NK-92 (cell line): ENCODE results near the gene NEK6.

ENCODE experiments used
- DNase-seq: peaks from one replicate; lab custom pipeline; 2025; ENCODE audit not compliant: unreplicated experiment; lab: John Stamatoyannopoulos, UW

Gene NEK6

DNA sequence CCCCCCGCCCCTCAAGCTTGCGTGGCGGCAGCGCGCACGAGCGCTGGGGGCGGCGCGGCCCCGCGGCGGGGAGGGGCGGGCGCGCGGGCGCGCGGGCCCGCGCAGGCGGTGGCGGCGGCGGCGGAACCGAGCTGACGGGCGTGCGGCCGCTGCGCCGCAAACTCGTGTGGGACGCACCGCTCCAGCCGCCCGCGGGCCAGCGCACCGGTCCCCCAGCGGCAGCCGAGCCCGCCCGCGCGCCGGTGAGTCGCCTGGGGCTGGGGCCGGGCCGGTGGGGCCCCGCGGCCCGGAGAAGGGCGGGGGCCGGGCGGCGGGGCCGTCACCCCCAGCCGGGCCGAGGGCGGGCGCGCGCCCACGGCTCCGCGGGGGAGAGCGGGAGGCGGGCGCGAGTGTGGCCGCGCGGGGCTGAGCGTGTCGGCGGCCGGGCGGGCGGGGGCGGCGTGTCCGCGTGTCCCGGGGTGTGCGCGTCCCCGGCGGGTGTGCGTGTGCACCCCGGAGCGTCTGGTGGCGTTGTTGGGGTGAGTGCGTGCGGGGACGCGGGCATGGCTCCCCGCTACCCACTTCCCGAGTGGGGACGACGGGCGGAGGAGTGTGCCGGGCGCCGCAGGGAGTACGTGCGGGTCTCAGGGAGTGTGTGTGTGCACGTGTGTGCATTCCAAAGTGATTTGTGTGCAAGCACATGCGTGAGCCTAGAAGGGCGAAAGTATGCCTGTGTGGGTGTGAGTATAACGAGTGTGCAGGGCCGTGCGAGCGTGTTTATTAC, at the start of gene NEK6:
Gene NEK6 (plus strand): TSS at position 106 of the 763 bp plus-strand sequence. CDS start 44,016 bp downstream, outside the sequence.
- no peak for DNase-seq

DNA sequence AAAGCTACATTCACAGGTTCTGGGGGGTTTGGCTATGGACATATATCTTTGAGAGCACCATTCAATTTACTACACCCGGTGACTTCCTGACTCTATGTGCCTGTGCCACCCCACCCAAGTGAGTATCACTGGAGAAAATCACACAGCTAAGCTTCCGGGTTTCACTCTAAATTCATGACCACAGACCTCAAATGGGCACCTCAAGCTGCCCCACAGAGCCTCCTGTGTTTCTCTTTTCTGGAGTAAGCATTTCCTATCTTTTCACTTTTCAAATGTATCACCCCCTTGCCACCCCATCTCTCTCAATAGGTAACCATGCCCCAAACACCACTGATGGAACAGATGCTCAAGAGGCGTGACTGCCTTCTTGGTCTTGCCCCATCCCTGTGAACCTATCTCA, 49.2 kb upstream of the NEK6 start:
- no peak for DNase-seq

DNA sequence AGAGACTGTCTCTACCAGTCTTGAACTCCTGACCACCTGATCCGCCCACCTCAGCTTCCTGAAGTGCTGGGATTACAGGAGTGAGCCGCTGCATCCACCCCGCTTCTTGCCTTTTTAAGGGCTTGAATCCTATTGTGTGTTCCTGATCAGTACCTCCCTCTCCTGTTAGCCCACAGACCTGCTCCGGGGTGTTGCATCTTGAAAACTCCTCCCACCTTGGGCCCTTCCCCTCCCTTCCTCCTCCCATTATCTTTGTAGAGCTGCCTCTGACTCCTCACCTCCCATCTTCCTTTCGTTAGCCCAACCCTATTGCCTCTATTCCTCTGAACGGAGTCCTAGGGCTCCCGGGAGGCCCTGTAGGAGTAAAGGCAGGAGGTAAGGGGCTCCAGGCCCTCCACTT, 48.5 kb upstream of the NEK6 start:
- DNase-seq, result no peak

DNA sequence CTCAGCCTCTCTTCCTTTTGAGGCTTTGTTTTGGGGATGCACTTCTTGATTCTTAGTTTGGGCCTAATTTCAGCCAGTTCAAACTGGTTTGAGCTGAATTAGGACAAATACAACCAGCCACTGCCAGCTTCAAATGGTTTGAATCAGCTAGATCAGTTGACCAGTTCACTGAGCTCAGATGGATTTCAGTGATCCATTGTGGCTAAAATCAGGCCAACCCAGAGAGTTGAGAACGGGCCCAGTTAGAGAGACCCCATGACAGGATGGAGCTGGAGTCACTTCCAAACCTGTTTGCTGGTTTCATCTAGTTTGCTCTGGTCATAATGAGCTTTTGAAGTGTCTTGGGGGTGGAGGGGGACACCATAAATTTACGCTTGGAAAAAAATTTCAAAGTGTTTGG, 48.0 kb upstream of the NEK6 start:
- no peak for DNase-seq

DNA sequence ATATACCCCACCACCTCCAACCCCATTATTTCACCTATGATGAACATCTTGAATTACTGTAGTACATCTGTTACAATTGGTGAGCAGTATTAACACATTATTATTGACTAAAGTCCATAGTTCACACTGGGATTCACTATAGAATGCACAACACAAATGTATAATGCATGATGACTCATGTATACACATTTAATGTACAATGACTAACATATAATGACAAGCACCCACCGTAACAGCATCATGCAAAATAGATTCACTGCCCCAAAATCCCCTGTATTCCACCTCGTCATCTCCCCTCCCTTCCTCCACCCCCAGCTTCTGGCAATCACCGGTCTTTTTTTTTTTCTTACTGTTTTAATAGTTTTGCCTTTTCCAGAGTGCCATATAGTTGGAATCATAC, 47.1 kb upstream of the NEK6 start:
- DNase-seq, result no peak

DNA sequence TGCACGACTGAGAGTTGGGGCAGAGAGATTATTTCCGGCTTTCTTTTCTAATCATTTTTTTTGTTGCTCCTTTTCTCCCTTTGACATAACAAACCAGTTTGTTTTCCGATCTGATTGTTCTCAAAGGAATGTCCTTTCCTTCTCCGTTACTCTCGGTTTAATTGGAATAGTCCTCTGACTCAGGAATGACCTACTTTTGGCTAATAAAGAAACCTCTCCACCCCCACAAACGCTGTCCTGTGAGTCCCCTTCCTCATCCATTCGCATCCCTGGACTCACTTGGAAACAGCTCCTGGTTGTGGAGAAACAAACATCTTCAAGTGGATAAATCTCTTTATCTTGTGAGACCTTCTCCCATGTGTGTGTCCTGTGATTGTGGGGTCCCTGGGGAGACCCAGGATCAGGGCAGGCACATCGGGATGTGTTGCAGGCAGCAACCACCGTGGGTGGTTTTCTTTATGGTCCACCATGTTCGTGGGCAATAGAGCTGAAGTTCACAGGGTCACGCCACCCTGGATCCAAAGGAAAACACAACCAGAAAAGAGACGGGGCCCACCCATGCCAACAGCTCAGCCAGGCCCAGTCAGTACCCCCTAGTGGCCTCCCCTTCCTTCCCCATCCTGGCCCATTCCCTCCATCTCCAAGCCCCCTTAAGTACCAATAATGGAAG, 45.2 kb upstream of the NEK6 start:
- DNase-seq, result no peak

DNA sequence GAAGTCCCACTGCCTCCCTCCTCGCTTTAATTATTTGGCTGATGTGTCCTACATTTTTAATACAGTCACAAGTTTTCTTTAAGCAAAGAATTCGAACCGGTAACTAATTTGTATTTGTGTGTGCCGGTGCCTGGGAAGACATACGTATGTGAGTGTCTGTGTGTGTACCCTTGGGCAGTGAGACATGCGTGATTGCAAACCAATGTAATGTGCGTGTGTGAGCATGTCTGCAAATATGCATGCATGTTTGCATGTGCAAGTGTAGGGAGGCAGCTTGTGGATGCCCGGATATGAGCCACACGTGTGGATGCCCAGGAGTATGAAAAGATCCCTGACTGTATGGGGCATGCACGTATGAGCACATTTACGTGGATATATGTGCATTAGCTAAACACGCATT, 44.4 kb upstream of the NEK6 start:
- DNase-seq, result no peak

DNA sequence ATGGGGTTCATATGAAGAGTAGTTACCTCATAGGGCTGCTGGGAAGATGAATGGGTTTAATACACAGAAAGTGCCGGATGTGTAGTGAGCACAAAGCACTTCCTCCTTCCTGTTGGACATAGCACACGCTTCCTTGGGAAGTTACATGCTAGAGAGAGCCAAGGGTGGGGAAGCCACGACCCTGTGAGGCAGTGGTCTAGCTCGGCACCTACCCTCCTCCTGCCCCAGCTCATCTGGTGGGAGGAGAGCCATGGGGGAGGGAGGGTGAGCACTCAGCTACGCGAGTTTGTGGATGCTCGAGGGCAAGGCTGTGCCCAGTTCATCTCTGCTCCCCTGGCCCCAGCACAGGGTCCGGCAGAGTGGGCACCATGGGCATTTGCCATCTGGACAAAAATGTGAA, 43.6 kb upstream of the NEK6 start:
- DNase-seq, result no peak

DNA sequence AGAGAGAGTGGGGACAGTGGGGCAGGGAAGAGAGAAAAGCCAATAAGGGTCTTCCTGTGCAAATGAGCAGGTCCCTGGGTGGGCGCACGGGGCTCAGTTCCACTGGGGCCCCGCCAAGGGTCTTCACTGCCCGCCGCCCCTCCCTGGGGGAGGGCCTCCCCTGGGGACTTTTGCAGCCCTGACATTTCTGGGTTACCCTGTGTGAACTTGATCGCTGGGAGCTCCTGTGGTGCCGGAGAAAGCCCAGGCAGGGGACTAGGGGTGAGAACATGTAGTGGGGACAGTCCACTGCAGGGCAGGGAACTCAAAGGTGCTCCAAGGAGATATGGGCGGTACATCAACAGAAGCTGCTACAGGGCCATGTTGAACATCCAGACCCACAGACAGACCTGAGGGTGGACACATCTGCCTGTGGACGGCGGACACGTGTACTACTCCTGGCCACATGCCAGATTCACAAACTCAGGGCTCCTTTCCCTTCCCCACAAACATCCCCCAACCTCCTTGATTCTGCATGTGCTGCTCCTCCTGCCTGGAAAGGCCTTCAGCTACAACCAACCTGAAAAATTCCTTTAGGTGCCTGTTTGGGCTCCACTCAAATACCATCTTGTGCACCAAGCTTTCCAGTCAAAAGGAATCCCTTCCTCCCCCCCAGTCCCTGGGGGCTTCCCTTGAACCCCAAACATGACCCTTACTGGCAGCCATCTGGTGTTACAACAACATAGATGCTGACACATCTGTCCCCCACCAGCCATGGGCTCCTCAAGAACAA, 43.0 kb upstream of the NEK6 start:
- DNase-seq, result no peak

DNA sequence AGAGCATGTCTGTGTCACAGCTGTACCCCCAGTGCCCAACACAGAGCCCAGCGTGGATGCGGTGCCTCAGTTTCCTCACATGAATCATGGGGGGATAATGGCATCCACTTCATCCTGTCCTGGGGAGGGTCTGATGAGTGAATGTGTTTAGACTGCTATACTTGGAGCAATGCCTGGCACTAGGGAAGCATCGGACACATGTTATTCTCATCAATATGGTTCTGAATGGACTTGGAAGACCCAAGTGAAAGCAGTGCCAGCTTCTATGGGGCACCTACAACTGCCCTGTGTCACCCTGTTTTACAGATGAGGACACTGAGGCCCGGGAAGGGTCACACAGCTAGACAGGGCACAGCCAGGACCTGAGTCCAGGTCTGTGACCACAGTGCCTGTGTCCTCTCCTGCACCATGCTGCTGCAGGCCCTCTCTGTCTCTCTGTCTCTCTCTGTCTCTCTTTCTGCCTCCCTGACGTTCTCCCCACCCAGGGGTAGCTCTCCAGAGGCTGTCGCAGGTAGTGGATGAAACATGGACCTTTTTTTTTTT, 42.3 kb upstream of the NEK6 start:
- DNase-seq, result no peak

DNA sequence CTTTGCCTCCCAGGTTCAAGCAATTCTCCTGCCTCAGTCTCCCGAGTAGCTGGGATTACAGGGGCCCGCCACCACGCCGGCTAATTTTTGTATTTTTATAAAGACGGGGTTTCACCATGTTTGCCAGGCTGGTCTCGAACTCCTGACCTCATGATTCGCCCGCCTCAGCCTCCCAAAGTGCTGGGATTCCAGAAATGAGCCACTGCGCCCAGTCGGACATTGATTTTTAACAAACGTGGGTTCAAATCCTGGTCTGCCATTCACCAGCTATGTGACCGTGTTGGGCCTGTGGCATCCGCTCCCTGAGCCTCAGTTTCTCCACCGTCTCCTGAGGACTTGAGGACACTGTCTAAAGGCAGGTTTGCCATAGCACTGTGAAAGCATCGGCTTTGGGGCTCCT, 41.8 kb upstream of the NEK6 start:
- no peak for DNase-seq

DNA sequence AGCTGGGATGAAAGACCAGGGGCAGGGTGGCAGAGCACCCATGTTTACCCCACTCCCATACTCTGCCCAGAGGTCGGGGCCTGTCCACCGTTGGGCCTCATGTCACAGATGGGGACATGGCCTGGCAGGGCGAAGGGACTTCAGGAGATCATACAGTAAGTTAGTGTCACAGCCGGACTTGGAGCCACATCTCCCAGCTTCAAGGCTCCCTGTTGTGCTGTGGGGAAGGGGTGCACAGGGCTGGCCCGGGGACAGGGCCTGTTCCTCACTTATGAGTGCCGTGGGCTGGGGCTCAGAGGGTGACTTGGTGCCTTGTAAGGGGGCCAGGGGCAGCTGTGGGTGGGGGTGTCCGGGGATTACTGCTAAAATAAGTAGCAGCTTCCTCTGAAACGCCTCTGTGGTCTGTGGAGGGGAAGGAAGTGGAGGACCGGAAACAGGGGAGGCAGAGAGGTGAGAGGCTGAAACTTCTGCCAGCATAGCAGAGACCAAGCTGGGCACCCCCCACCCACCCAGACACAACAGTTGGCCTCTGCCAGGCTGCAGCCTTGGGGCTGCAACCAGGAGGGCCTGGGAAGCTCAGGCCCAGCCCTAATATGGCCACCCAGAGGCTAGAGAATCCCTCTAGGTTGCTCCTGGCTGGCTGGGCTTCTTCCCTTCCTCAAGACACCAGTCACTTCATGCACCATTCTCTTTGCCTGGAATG, 41.1 kb upstream of the NEK6 start:
- DNase-seq, result no peak

DNA sequence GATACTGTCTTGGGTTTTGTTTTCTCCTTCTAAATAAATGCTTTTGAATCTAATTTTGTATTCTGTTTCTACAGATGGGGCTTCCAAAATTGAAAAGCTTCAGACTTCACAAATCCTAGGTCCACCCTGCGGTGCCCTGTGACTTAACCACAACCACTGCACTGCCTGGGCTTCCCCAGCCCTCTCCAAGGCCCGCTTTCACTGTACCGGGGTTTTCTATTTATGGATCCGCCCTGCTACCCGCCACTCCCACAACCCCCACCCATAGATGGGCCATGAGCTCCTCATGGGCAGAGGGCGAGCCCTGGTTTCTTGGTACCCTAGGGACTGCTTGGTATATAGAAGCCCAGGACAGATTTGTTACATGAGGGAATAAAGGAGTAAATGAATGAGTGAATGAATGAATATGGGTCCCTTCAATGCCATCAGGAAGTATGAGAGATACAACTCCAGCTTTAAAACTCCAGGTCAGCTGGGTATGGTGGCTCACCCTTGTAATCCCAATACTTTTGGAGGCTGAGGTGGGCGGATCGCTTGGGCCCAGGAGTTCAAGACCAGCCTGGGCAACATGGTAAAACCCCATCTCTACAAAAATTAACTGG, 39.8 kb upstream of the NEK6 start:
- DNase-seq, result no peak

DNA sequence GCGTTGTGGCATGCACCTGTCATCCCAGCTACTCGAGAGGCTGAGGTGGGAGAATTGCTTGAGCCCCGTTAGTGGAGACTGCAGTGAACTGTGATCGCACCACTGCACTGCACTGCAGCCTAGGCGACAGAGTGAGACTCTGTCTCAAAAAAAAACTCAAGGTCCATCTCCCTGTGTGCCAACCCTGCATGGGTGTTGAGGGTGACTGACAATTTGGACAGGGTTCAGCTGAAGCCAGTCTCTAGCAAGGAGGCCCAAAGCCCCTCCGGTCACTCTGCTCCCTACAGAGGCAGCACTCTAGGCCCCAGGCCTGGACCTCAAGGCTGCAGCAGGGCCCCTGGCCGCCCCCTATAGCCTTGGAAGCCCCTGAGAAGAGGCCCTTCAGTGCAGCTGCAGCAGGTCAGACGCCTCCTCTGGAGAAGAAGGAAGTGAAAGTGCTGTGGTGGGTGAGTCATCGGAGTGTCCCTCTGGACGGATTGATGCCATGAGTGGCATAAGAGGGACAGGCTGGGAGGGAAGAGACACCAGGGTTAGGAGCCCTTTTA, 39.2 kb upstream of the NEK6 start:
- DNase-seq, result no peak

DNA sequence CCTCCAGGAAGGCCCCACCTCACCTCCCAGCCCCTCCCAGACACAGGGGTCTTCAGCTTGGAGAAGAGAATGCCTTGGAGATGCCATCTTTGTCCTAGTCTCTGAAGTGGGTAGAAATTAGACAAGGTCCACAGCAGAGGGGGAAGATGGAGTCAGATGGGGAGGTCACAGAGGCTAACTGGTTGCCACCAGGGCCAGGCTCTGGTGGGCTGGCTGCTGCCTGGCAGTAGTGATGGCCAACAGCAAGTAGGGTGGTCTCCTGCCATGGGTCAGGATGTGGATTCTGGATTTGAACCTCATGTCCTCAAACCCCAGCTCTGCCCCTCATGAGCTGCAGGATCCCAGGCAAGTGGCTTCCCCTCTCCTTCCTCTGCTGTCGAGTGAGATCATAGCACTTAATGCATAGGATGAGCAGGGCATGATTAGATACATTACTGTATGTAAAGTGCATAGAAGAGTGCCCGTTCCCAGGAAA, 38.7 kb upstream of the NEK6 start:
- no peak for DNase-seq

DNA sequence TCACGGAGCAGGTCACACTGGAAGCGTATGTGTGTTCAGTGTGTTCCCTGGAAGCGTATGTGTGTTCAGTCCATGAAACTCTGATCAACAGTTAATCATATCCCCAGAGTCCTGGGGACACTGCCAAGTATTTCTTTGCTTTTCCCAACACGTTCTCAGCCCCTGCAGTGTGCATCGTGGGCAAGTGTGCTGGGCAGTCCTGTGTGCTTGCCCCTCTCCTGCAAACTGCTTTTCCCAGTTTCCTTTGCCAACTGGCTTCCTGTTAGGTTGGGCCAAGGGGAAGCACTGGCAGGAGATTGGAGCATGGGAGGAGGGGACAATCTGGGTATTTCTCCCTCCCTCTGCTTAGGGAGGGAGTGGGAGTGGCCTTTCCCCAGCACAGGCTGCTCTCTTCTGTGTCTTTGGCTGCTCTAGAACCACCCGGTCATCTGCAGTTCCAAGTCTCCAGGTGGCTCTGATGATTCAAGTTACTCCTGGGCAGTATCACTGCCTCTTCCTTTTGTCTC, 36.8 kb upstream of the NEK6 start:
- no peak for DNase-seq

DNA sequence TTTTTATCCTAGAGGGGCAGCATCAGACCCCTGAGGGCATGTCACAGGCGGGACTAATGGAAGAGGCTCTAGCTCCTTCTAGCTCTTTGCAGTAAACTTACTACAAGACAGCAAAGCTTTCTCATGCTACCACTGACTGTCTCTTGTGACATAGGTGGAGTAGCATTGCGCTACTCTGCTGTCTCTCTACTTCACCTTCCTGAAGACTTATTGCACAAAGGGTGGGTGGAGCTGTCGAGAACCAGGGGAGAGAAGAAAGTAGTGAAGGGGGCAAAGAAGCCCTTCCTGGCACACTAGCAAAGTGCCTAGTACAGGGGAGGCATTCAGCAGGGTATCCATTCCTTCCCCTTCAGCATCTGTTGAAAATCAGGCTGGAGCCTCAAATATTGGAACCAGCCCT, 36.1 kb upstream of the NEK6 start:
- no peak for DNase-seq

DNA sequence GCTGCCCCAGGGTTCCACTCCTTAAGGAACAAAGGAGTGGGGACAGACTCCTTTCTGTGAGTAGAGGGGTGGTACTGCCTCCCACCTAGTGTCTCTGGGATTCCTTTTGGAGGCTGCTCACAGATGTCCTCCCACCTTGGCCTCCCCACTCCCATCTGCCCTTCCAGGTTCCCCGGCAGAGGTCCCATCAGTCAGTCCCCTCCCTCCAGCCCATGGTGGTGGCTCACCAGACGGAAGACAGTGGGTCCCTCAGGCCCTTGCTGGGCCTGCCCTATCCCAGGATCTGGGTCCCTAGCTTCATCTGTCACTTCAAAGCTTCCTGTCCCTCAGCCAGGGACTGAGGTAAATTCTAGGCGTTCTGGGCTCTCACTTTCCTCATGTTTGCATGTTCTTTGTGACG, 35.6 kb upstream of the NEK6 start:
- DNase-seq, result no peak

DNA sequence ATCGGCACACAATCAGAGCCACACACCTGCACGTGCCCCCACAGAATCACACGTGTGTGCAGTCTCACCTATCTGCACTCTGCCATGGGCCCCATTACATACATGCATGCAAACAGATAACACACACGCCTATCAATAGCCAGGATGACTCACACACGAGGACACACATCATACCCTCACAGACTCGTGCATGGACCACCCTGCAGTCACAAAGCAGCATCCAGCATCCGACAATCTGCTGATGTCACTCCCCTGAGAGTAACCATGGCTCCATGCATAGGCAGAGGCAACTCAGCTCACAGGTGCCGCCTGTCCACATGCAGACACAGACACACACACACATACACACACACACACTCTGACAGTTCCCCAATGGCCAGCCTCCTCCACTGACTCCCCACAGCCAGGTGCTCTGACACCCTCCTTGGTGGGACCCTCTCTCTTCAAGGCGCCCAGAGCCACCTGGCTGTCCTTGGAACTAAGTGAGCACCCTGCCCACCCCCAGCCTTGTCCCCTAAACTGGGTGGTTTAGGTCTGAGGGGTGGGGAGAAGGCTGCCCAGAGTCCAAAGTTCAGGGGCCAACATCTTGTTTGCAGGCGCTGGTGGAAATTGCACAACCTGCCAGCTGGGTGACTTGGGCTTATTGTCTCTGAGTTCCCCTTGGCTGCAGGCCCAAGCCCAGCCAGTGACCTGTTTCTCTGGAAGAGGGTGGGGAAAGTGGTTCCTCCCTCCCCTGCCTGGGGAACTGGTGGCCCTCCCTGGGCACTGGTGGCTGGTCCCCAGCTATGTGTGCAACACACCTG, 34.6 kb upstream of the NEK6 start:
- DNase-seq, result no peak
